ENCODE results near the gene GALNT10. TPM values are rescaled to one million over a fixed set of nuclear protein-coding genes. Genes with fewer than 3 reads are reported as not detected.
"Not testable (repeated sequence)": the region's sequence is repeated elsewhere in the genome, so short reads cannot be mapped to it uniquely, and the experiment has no call there.

Gene GALNT10
- total RNA-seq, 1 donor from 2014 or later, result 96.1 TPM

DNA sequence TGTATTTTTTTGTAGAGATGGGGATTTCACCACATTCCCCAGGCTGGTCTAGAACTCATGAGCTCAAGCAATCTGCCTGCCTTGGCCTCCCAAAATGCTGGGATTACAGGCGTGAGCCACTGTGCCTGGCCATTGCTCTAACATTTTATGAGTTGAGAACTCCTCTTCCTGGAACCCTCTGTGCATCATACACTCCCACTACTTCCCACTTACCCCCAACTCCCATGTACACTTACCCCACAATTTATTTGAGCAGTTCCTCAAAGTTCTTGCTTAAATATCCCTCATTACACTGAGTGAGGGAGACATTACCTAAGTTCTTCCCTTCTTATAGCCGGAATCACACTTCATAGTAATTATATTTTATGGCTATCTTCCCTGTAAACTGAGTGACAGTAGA lies 42.9 kb upstream of the GALNT10 start:
- Histone ChIP-seq H3K27me3 (ENCODE audit: insufficient read depth, low read length) (peaks cover 4% of the 10 kb centered on the region), H3K4me1 (ENCODE audit: insufficient read depth, low read length) (no peaks in the 10 kb centered on the region), H3K79me2 (ENCODE audit: insufficient read depth, low read length) (no peaks in the 10 kb centered on the region), H4K20me1 (ENCODE audit: insufficient read depth, low read length) (no peaks in the 10 kb centered on the region), H3K27ac (ENCODE audit: low read depth, low read length) (no peak overlapping the region), H3K9me3 (ENCODE audit: insufficient read depth, low read depth, low read length) (no peaks in the 10 kb centered on the region), H3K36me3 (ENCODE audit: insufficient read depth, low read length) (no peaks in the 10 kb centered on the region), H3K4me2 (ENCODE audit: low read length) (no peak overlapping the region), H2AFZ (ENCODE audit: low read depth, low read length) (no peak overlapping the region), H3K9ac (ENCODE audit: low read length) (no peak overlapping the region), H3K4me3 (ENCODE audit: insufficient read depth, low read depth, low read length) (no peak overlapping the region)
- FAIRE-seq, result no peak
- Mint-ChIP-seq H3K4me3 (ENCODE audit: unreplicated experiment) (no peak overlapping the region), H3K9me3 (ENCODE audit: unreplicated experiment) (peaks cover 5% of the 10 kb centered on the region), H3K36me3 (ENCODE audit: low read depth, unreplicated experiment) (no peaks in the 10 kb centered on the region), H3K27ac (ENCODE audit: unreplicated experiment) (no peak overlapping the region), H3K4me1 (ENCODE audit: low read depth, unreplicated experiment) (no peaks in the 10 kb centered on the region), H3K27me3 (ENCODE audit: low read depth, unreplicated experiment) (peaks cover 5% of the 10 kb centered on the region)
- TF ChIP-seq CTCF (IDR thresholded peaks at IDR 0.05; ENCODE audit: insufficient read depth, low read depth, low read length), result no peak
- TF ChIP-seq EZH2 (IDR thresholded peaks at IDR 0.05; ENCODE audit: insufficient read depth, low read length), result no peak
- DNase-seq (ENCODE audit: low read depth), result no peak

DNA sequence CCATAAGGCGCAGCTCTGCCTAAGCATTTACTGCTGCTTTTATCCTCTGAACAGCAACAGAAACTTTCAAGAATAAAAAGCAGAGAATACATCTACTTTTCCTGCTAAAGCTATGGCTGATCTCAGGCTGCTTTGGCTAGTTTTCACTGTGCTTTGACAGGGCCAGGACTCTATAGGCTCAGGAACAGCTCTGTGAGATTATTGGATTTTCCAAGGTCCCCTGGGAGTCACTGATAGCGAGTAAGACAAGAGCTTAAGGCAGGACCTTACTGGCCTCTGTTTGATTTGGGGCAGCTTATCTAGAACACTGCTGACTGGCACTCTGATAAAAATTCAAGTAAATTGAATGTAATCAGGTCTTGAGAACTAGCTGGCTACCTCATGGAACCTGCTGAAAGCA lies 40.1 kb upstream of the GALNT10 start:
- H3K4me1 ChIP-seq (ENCODE audit: insufficient read depth, low read length); H3K4me2 ChIP-seq (ENCODE audit: low read length); H3K36me3 ChIP-seq (ENCODE audit: insufficient read depth, low read length); H3K79me2 ChIP-seq (ENCODE audit: insufficient read depth, low read length); H3K27me3 Mint-ChIP-seq (ENCODE audit: low read depth, unreplicated experiment); H3K9ac ChIP-seq (ENCODE audit: low read length); H2AFZ ChIP-seq (ENCODE audit: low read depth, low read length); DNase-seq (ENCODE audit: low read depth); FAIRE-seq; H3K36me3 Mint-ChIP-seq (ENCODE audit: low read depth, unreplicated experiment); H3K9me3 Mint-ChIP-seq (ENCODE audit: unreplicated experiment); H3K27ac ChIP-seq (ENCODE audit: low read depth, low read length); H4K20me1 ChIP-seq (ENCODE audit: insufficient read depth, low read length); H3K27ac Mint-ChIP-seq (ENCODE audit: unreplicated experiment); H3K4me3 ChIP-seq (ENCODE audit: insufficient read depth, low read depth, low read length); H3K27me3 ChIP-seq (ENCODE audit: insufficient read depth, low read length); H3K4me3 Mint-ChIP-seq (ENCODE audit: unreplicated experiment); H3K4me1 Mint-ChIP-seq (ENCODE audit: low read depth, unreplicated experiment); H3K9me3 ChIP-seq (ENCODE audit: insufficient read depth, low read depth, low read length): not testable (repeated sequence)

DNA sequence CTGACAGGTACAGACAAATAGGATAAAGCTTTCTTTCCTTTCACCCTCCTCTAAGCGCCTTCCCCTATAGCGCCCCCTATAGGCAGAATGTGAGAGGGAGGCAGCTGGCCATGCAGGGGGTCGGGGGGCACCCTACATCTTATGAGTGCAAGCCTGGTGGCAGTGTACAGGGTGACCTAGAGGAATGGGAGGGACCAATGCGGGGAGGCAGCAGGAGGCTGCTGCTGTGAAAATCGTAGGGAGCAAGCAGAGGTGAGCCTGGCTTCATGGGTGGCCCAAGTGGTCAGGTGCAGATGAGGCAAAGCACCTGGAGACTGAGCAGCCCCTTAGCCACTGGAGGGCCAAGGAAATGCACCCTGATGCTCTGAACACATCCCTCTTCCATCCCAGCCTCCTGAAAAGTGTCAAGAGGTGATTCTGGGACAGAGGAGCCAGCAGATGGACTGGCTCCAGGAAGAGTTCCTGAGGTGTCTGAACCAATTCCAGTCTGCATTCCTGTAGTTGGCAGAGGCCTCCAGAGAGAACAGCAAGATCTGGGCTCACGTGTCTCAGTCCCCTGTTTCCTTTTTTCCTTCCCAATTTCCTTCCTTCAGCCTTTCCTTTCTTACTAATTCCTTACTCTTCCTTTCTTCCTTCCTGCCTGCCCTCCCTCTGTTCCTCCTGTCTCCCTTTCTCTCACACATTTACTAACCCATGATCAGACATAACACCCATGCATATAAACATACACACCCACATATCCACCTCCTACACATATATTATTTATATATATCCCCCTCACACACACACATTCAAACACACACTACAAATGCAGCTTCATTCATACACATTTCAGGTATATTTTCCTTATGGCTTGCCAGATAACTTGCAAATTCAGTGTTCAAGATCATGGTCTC lies 32.8 kb upstream of the GALNT10 start:
- Histone ChIP-seq H3K79me2 (ENCODE audit: insufficient read depth, low read length) (no peaks in the 10 kb centered on the region), H4K20me1 (ENCODE audit: insufficient read depth, low read length) (no peaks in the 10 kb centered on the region), H3K4me3 (ENCODE audit: insufficient read depth, low read depth, low read length) (no peak overlapping the region), H3K27me3 (ENCODE audit: insufficient read depth, low read length) (peaks cover 3% of the 10 kb centered on the region), H2AFZ (ENCODE audit: low read depth, low read length) (no peak overlapping the region), H3K9me3 (ENCODE audit: insufficient read depth, low read depth, low read length) (no peaks in the 10 kb centered on the region), H3K36me3 (ENCODE audit: insufficient read depth, low read length) (no peaks in the 10 kb centered on the region), H3K4me2 (ENCODE audit: low read length) (no peak overlapping the region), H3K27ac (ENCODE audit: low read depth, low read length) (no peak overlapping the region), H3K9ac (ENCODE audit: low read length) (no peak overlapping the region), H3K4me1 (ENCODE audit: insufficient read depth, low read length) (peaks cover 4% of the 10 kb centered on the region)
- H3K36me3 Mint-ChIP-seq (ENCODE audit: low read depth, unreplicated experiment), result no peaks in the 10 kb centered on the region
- no peak overlapping the region for H3K27ac Mint-ChIP-seq (ENCODE audit: unreplicated experiment)
- no peak overlapping the region for H3K4me3 Mint-ChIP-seq (ENCODE audit: unreplicated experiment)
- DNase-seq (ENCODE audit: low read depth) (no peak), FAIRE-seq (no peak)
- TF ChIP-seq CTCF (IDR thresholded peaks at IDR 0.05; ENCODE audit: insufficient read depth, low read depth, low read length), result peak; percentile 14
- no peak for TF ChIP-seq EZH2 (IDR thresholded peaks at IDR 0.05; ENCODE audit: insufficient read depth, low read length)
- peaks cover 4% of the 10 kb centered on the region for H3K27me3 Mint-ChIP-seq (ENCODE audit: low read depth, unreplicated experiment)
- peaks cover 6% of the 10 kb centered on the region for H3K4me1 Mint-ChIP-seq (ENCODE audit: low read depth, unreplicated experiment)
- H3K9me3 Mint-ChIP-seq (ENCODE audit: unreplicated experiment), result peaks cover 2% of the 10 kb centered on the region
